HCT116 (cell line): ENCODE measurements around the gene MORC4. TPM values are rescaled to one million over a fixed set of nuclear protein-coding genes. Genes with fewer than 3 reads are reported as not detected.

Source experiments
- ATAC-seq: fragments of 200-7000 bp; cut with Tn5 transposase; 2 replicates; pipeline ENCODE4 v1.9.1; 2020; ENCODE audit warnings: mild to moderate bottlenecking, moderate library complexity
- BruUV-seq: library from RNA; stranded (reverse); fragments of 400-500 nt; replicated peaks from 2 replicates; lab custom pipeline; 2021; lab: Mats Ljungman, UMichigan
- CTCF ChIA-PET: fragments of 300-600 bp; sonication (Branson Sonifier 250); formaldehyde crosslinking; loops from one replicate; lab custom pipeline; 2021; ENCODE audit warnings: antibody characterized with exemption; lab: Charles Lee
- POLR2A ChIA-PET: fragments of 300-600, 350-600 bp; sonication (Branson Sonifier 250); formaldehyde crosslinking; loops from one replicate; lab custom pipeline; 2021; ENCODE audit warnings: antibody characterized with exemption; lab: Charles Lee
- RAD21 ChIA-PET, 2 experiments: fragments of 300-600 bp; sonication (Branson Sonifier 250); formaldehyde crosslinking; loops; one replicate each; lab custom pipeline; 2023; ENCODE audit warnings: low total read pairs in 2 of 2; ENCODE audit not compliant: uncharacterized antibody in 2 of 2, unreplicated experiment in 2 of 2, low non-redundant PET in 1 of 2; lab: Charles Lee
- DNase-seq: peaks from one replicate; pipeline ENCODE4 v3.0.0-alpha.2; 2010; ENCODE audit warnings: low read depth, low spot score
- H2AFZ ChIP-seq: fragments of 200-600 bp; shearing (Covaris generic), sonication (generic); 2 replicates; pipeline ENCODE4 v1.6.1; 2017; ENCODE audit warnings: low read depth, mixed run types, mixed read lengths, antibody characterized with exemption, low read length; ENCODE audit not compliant: poor library complexity, severe bottlenecking
- H3K27ac ChIP-seq: 2 replicates; pipeline ENCODE4 v1.5.1; 2012; ENCODE audit warnings: low read depth, low read length
- H3K27me3 ChIP-seq: fragments of 200-600 bp; sonication (generic); 2 replicates; pipeline ENCODE4 v1.6.1; 2016; ENCODE audit warnings: mixed run types, low read length, mixed read lengths; ENCODE audit not compliant: insufficient read depth
- H3K36me3 ChIP-seq, 2 experiments: fragments of 200-500 bp in 1 of 2; fragments of 200-600 bp in 1 of 2; sonication (Bioruptor generic) in 1 of 2; sonication (generic) in 1 of 2; 2 replicates each; pipeline versions ENCODE4 v1.5.1 to v1.6.1; 2014 to 2016; ENCODE audit warnings: low read length in 2 of 2, inconsistent platforms in 1 of 2, mixed read lengths in 1 of 2, mixed run types in 1 of 2; ENCODE audit not compliant: insufficient read depth in 2 of 2, control insufficient read depth in 1 of 2
- H3K4me1 ChIP-seq, 2 experiments: fragments of 200-600 bp in 1 of 2; sonication (generic) in 1 of 2; 2 replicates each; pipeline versions ENCODE4 v1.5.1 to v1.6.1; 2012 to 2017; ENCODE audit warnings: low read length in 2 of 2, inconsistent platforms in 1 of 2, mild to moderate bottlenecking in 1 of 2, mixed read lengths in 1 of 2, mixed run types in 1 of 2, moderate library complexity in 1 of 2; ENCODE audit not compliant: insufficient read depth in 2 of 2, control insufficient read depth in 1 of 2
- H3K4me2 ChIP-seq: fragments of 200-600 bp; sonication (generic); 2 replicates; pipeline ENCODE4 v1.6.1; 2017; ENCODE audit warnings: mixed run types, low read length, mixed read lengths
- H3K4me3 ChIP-seq, 2 experiments: fragments of 200-600 bp in 1 of 2; sonication (generic) in 1 of 2; replicated peaks in 1 of 2; 2 replicates each; pipeline ENCODE4 v1.5.1; 2011 to 2016; ENCODE audit warnings: low read length in 2 of 2, control low read depth in 1 of 2, low read depth in 1 of 2, mild to moderate bottlenecking in 1 of 2, mixed read lengths in 1 of 2, mixed run types in 1 of 2
- H3K79me2 ChIP-seq: fragments of 200-600 bp; sonication (generic); 2 replicates; pipeline ENCODE4 v1.6.1; 2017; ENCODE audit warnings: mild to moderate bottlenecking, mixed run types, low read length, moderate library complexity, mixed read lengths; ENCODE audit not compliant: insufficient read depth
- H3K9ac ChIP-seq: fragments of 200-600 bp; sonication (generic); 2 replicates; pipeline ENCODE4 v1.6.1; 2016; ENCODE audit warnings: low read length, mixed read lengths
- H3K9me2 ChIP-seq: fragments of 200-600 bp; sonication (generic), shearing (Covaris generic); 2 replicates; pipeline ENCODE4 v1.6.1; 2017; ENCODE audit warnings: mixed run types, mild to moderate bottlenecking, moderate library complexity; ENCODE audit not compliant: insufficient read depth
- H3K9me3 ChIP-seq, 2 experiments: fragments of 200-500 bp in 1 of 2; fragments of 200-600 bp in 1 of 2; sonication (Bioruptor generic) in 1 of 2; sonication (generic) in 1 of 2; 2 replicates each; pipeline ENCODE4 v1.6.1; 2014 to 2017; ENCODE audit warnings: low read length in 2 of 2, mixed read lengths in 2 of 2, inconsistent platforms in 1 of 2, low read depth in 1 of 2, mild to moderate bottlenecking in 1 of 2, mixed run types in 1 of 2, moderate library complexity in 1 of 2; ENCODE audit not compliant: control insufficient read depth in 1 of 2, insufficient read depth in 1 of 2
- H4K20me1 ChIP-seq: fragments of 200-600 bp; sonication (generic), shearing (Covaris generic); 2 replicates; pipeline ENCODE4 v1.6.1; 2017; ENCODE audit warnings: mixed run types, mild to moderate bottlenecking, moderate library complexity; ENCODE audit not compliant: insufficient read depth
- CEBPB ChIP-seq: IDR thresholded peaks from 2 replicates; pipeline ENCODE4 v1.6.1; 2012; ENCODE audit warnings: low read depth
- EGR1 ChIP-seq: IDR thresholded peaks from 2 replicates; pipeline ENCODE4 v1.6.1; 2012; ENCODE audit warnings: low read depth
- ELF1 ChIP-seq: IDR thresholded peaks from 2 replicates; pipeline ENCODE4 v1.6.1; 2012; ENCODE audit warnings: low read depth, borderline replicate concordance
- EZH2 ChIP-seq: fragments of 200-600 bp; sonication (generic); IDR thresholded peaks from 2 replicates; pipeline ENCODE4 v1.6.1; 2017; ENCODE audit warnings: antibody characterized with exemption, mixed run types
- EZH2phosphoT487 ChIP-seq: fragments of 200-600 bp; IDR thresholded peaks from 2 replicates; pipeline ENCODE4 v1.6.1; 2018; ENCODE audit warnings: antibody characterized with exemption, borderline replicate concordance
- FOSL1 ChIP-seq: IDR thresholded peaks from 2 replicates; pipeline ENCODE4 v1.6.1; 2012; ENCODE audit warnings: low read depth
- JUND ChIP-seq: IDR thresholded peaks from 2 replicates; pipeline ENCODE4 v1.6.1; 2012
- MAX ChIP-seq: IDR thresholded peaks from 2 replicates; pipeline ENCODE4 v1.6.1; 2012
- POLR2A ChIP-seq: IDR thresholded peaks from 2 replicates; pipeline ENCODE4 v1.7.0; 2011; ENCODE audit warnings: borderline replicate concordance; ENCODE audit not compliant: insufficient read depth, insufficient read length; ENCODE audit errors: extremely low read depth
- POLR2AphosphoS5 ChIP-seq: IDR thresholded peaks from 2 replicates; pipeline ENCODE4 v1.6.1; 2011; ENCODE audit warnings: mild to moderate bottlenecking, low read depth, low read length, moderate library complexity
- RAD21 ChIP-seq: IDR thresholded peaks from 2 replicates; pipeline ENCODE4 v1.6.1; 2012; ENCODE audit warnings: low read depth, mild to moderate bottlenecking
- REST ChIP-seq: IDR thresholded peaks from 2 replicates; pipeline ENCODE4 v1.6.1; 2012; ENCODE audit warnings: low read depth
- SIN3A ChIP-seq: IDR thresholded peaks from 2 replicates; pipeline ENCODE4 v1.6.1; 2012; ENCODE audit warnings: low read depth
- SRF ChIP-seq: IDR thresholded peaks from 2 replicates; pipeline ENCODE4 v1.6.1; 2012; ENCODE audit warnings: low read depth
- ZFX ChIP-seq: fragments of 450-650 bp; IDR thresholded peaks from 2 replicates; pipeline ENCODE4 v1.6.1; 2017
- ZNF274 ChIP-seq: fragments of 200-500 bp; sonication (Bioruptor generic); IDR thresholded peaks from 2 replicates; pipeline ENCODE4 v1.6.1; 2014; ENCODE audit warnings: mild to moderate bottlenecking, low read depth, low read length, inconsistent platforms
- intact Hi-C: fragments of 100-400 bp; cut with micrococcal nuclease; formaldehyde crosslinking; loops from 2 replicates; pipeline ENCODE4 v1.10.0; 2022
- total RNA-seq: library from RNA; stranded (reverse); gene quantifications from one replicate; pipeline ENCODE4 v1.2.1, GENCODE V29; 2021; ENCODE audit not compliant: unreplicated experiment
- TF ChIP-seq, protein P1 (sequence below): IDR thresholded peaks from 2 replicates; pipeline ENCODE4 v1.6.1; 2011; ENCODE audit warnings: mild to moderate bottlenecking, low read length, moderate library complexity; ENCODE audit not compliant: insufficient replicate concordance; ENCODE audit errors: extremely low read depth

Gene MORC4
- total RNA-seq, 1 experiment from 2014 or later: 20.6 TPM

DNA sequence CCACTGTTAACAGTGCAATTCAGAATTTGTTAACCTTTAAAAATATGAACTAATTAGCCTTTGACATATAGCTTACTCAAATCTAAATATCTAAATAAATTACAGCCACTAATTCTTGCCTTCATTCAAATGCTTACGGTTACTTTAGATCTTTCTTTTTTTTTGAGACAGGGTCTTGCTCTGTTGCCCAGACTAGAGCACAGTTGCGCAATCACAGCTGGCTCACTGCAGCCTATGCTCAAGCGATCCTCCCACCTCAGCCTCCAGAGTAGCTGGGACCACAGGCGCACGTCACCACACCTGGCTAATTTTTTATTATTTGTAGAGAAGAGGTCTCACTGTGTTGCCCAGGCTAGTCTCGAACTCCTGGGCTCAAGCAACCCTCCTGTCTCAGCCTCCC, 48.8 kb downstream of the MORC4 start:
- ChIA-PET CTCF (interaction anchor here (0.7 to 1.2 kb wide), 2 partner anchors 8 to 52 kb away, joined by 3 read pairs; no protein-coding TSS in a partner anchor), RAD21 (no interaction called here), POLR2A (no interaction called here)
- no peaks in the 10 kb centered on the region for H3K9me2 ChIP-seq
- H3K4me3 ChIP-seq: no peak overlapping the region
- no peak overlapping the region for H3K4me2 ChIP-seq
- no peaks in the 10 kb centered on the region for H4K20me1 ChIP-seq
- intact Hi-C loops: no loop called here
- TF ChIP-seq CEBPB (peak; percentile 41; the same call in 1 of the 2 replicates), FOSL1 (no peak)
- no peak for ATAC-seq
- no peak for DNase-seq
- no peak overlapping the region for H3K27ac ChIP-seq
- H3K4me1 ChIP-seq: peaks cover 0 to 3% of the 10 kb centered on the region in 2 experiments; a peak in 3 of 4 replicates
- H3K36me3 ChIP-seq: no peaks in the 10 kb centered on the region; a peak in 1 of 4 replicates
- H3K27me3 ChIP-seq: no peaks in the 10 kb centered on the region
- H2AFZ ChIP-seq: no peak overlapping the region
- no TSS peak for BruUV-seq
- H3K9ac ChIP-seq: no peak overlapping the region
- H3K9me3 ChIP-seq: no peaks in the 10 kb centered on the region
- no peaks in the 10 kb centered on the region for H3K79me2 ChIP-seq

GRCh38 chrX:106950381-106950780, 49.6 kb downstream of the MORC4 start:
- DNase-seq (no peak), ATAC-seq (no peak)
- intact Hi-C loops: no loop called here
- CTCF ChIA-PET: interaction anchor here (0.7 to 1.2 kb wide), 2 partner anchors 9 to 51 kb away, joined by 3 read pairs; no protein-coding TSS in a partner anchor
- no TSS peak for BruUV-seq
- Histone ChIP-seq H3K27ac (no peak overlapping the region), H3K9ac (no peak overlapping the region), H3K4me2 (no peak overlapping the region), H2AFZ (no peak overlapping the region), H4K20me1 (no peaks in the 10 kb centered on the region), H3K9me2 (no peaks in the 10 kb centered on the region), H3K36me3 (no peaks in the 10 kb centered on the region; a peak in 1 of 4 replicates), H3K79me2 (no peaks in the 10 kb centered on the region), H3K4me1 (peaks cover 0 to 3% of the 10 kb centered on the region in 2 experiments; a peak in 3 of 4 replicates), H3K9me3 (no peaks in the 10 kb centered on the region), H3K27me3 (no peaks in the 10 kb centered on the region), H3K4me3 (no peak overlapping the region)
- RAD21 ChIA-PET: no interaction called here
- POLR2A ChIA-PET: no interaction called here
- TF ChIP-seq EGR1 (no peak), RAD21 (no peak), CEBPB (no peak), ELF1 (no peak), SIN3A (no peak), SRF (no peak), POLR2AphosphoS5 (no peak), FOSL1 (no peak), EZH2phosphoT487 (no peak), POLR2A (no peak), REST (no peak), EZH2 (no peak), MAX (no peak), ZFX (no peak), ZNF274 (no peak), JUND (no peak)
- TF ChIP-seq, protein P1, sequence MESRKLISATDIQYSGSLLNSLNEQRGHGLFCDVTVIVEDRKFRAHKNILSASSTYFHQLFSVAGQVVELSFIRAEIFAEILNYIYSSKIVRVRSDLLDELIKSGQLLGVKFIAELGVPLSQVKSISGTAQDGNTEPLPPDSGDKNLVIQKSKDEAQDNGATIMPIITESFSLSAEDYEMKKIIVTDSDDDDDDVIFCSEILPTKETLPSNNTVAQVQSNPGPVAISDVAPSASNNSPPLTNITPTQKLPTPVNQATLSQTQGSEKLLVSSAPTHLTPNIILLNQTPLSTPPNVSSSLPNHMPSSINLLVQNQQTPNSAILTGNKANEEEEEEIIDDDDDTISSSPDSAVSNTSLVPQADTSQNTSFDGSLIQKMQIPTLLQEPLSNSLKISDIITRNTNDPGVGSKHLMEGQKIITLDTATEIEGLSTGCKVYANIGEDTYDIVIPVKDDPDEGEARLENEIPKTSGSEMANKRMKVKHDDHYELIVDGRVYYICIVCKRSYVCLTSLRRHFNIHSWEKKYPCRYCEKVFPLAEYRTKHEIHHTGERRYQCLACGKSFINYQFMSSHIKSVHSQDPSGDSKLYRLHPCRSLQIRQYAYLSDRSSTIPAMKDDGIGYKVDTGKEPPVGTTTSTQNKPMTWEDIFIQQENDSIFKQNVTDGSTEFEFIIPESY: no peak
